Brain microvascular endothelial cell (primary cell): ENCODE measurements around the gene AMFR.

Source experiments
- DNase-seq: peaks from one replicate; pipeline ENCODE4 v3.0.0-alpha.2; 2020
- H3K27ac ChIP-seq: fragments of 250-450 bp; sonication (Bioruptor Pico); 2 replicates; pipeline ENCODE4 v1.5.1; 2020; ENCODE audit warnings: mild to moderate bottlenecking, moderate library complexity
- H3K27me3 ChIP-seq: fragments of 250-450 bp; sonication (Bioruptor Pico); replicated peaks from 2 replicates; pipeline ENCODE4 v1.5.1; 2020; ENCODE audit warnings: mild to moderate bottlenecking
- H3K36me3 ChIP-seq: fragments of 250-450 bp; sonication (Bioruptor Pico); replicated peaks from 2 replicates; pipeline ENCODE4 v1.5.1; 2020; ENCODE audit warnings: mild to moderate bottlenecking
- H3K4me3 ChIP-seq: 2 replicates; pipeline ENCODE4 v1.5.1; 2011; ENCODE audit warnings: low read depth, mild to moderate bottlenecking, control low read depth, low read length, moderate library complexity
- in situ Hi-C: cut with HindIII; loops from 2 replicates; pipeline ENCODE4 v1.10.0; 2017; ENCODE audit warnings: low sequenced_read_pairs, low pct_ligation_motif_present
- TF ChIP-seq, protein P1 (sequence below): IDR thresholded peaks from 2 replicates; pipeline ENCODE4 v1.5.1; 2011; ENCODE audit warnings: low read depth, mild to moderate bottlenecking, moderate library complexity, low read length, control low read depth, inconsistent platforms; ENCODE audit errors: missing control alignments

Gene AMFR

DNA sequence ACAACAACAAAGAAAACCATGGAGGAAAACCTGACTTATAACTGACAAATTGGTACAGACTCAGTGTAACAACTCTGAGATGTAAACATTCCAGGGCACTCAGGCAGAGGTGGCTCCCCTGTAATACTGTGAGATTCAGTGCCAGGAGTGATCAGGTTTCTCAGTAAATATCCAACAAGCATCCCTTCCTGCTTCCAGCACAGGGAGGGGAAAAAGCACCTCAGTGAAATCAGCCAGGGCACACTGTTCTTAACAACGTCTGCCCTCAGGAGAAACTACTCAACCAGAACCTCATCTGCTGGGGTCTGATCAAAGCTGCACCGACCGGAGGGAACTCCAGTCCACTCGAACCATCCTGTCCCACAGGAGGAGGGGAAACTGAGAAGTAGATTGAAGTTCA, 52.3 kb downstream of the AMFR start:
- no peak for DNase-seq
- TF ChIP-seq, protein P1, sequence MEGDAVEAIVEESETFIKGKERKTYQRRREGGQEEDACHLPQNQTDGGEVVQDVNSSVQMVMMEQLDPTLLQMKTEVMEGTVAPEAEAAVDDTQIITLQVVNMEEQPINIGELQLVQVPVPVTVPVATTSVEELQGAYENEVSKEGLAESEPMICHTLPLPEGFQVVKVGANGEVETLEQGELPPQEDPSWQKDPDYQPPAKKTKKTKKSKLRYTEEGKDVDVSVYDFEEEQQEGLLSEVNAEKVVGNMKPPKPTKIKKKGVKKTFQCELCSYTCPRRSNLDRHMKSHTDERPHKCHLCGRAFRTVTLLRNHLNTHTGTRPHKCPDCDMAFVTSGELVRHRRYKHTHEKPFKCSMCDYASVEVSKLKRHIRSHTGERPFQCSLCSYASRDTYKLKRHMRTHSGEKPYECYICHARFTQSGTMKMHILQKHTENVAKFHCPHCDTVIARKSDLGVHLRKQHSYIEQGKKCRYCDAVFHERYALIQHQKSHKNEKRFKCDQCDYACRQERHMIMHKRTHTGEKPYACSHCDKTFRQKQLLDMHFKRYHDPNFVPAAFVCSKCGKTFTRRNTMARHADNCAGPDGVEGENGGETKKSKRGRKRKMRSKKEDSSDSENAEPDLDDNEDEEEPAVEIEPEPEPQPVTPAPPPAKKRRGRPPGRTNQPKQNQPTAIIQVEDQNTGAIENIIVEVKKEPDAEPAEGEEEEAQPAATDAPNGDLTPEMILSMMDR, result no peak
- in situ Hi-C loops, result no loop called here
- no peak overlapping the region for H3K4me3 ChIP-seq
- H3K36me3 ChIP-seq, result peaks cover 8% of the 10 kb centered on the region
- H3K27me3 ChIP-seq, result no peaks in the 10 kb centered on the region
- no peak overlapping the region for H3K27ac ChIP-seq

DNA sequence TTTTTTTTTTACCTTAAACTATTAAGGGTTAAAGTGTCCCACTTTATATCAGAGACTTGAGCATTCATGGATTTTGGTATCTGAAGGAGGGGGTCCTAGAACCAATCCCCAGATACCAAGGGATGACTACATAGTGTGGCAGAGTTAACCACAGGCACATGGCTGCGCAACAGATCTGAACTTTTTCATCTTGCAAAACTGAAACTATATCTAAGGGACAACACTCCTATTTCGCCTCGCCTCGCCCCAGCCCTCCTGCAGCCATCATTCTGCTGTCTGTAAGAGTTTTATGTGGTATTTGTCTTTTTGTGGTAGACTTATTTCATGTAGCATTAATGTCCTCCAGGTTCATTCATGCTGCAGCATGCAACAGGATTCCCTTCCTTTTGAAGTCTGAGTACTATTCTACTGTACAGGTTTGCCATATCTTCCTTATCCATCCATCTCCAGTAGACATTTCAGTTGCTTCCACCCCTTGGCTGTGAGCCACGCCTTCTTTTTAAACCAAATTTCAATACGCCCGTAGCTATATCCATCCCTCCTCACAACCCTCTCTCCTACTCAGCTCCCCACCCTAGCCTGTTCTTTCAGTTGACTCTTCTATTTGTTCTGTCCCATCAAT, 53.2 kb downstream of the AMFR start:
- in situ Hi-C loops, result no loop called here
- no peaks in the 10 kb centered on the region for H3K27me3 ChIP-seq
- DNase-seq, result no peak
- no peak overlapping the region for H3K4me3 ChIP-seq
- H3K36me3 ChIP-seq, result peaks cover 11% of the 10 kb centered on the region
- TF ChIP-seq, protein P1, result no peak
- H3K27ac ChIP-seq, result no peak overlapping the region

GRCh38 chr16:56371660-56371937, 53.7 kb downstream of the AMFR start:
- Histone ChIP-seq H3K27ac (no peak overlapping the region), H3K36me3 (peaks cover 15% of the 10 kb centered on the region), H3K27me3 (no peaks in the 10 kb centered on the region), H3K4me3 (no peak overlapping the region)
- TF ChIP-seq, protein P1, result no peak
- no peak for DNase-seq
- in situ Hi-C loops, result no loop called here

DNA sequence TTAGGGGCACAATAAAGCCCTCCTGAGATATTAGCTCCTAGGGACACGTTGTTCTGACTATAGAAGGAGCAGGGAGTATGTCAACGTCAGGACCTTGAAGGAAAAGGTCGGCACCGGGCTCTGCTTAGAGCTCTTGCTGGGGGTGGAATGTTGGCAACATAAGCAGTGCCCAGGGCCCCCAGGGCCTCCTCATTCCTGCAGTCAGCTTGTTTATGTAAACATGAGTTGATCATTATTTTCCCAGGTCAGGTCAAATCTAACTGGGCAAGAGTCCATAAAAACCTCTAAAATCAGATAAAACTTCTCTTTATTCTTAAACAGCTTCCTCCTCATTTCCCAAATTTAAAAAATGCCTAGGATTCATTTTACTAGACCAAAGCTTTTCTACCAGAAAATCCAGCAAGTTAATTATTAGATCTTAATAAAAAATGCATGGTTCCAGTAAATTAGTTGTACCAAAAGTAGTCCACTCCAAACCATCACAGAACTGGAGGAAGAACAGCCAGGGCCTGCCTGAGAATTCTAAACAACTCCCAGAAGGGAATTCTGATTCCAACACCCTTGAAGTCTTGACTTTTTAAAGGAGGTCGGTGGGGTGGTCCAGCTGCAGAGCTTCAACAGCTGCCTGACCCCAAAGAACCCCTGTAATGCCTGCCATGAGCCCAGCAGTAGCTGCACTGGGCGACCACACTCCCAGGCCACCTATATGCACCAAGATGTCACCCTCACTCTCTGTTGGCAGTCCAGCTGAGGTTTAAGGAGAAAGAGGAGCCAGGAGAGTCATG, 54.3 kb downstream of the AMFR start:
- H3K27ac ChIP-seq, result no peak overlapping the region
- in situ Hi-C loops, result no loop called here

DNA sequence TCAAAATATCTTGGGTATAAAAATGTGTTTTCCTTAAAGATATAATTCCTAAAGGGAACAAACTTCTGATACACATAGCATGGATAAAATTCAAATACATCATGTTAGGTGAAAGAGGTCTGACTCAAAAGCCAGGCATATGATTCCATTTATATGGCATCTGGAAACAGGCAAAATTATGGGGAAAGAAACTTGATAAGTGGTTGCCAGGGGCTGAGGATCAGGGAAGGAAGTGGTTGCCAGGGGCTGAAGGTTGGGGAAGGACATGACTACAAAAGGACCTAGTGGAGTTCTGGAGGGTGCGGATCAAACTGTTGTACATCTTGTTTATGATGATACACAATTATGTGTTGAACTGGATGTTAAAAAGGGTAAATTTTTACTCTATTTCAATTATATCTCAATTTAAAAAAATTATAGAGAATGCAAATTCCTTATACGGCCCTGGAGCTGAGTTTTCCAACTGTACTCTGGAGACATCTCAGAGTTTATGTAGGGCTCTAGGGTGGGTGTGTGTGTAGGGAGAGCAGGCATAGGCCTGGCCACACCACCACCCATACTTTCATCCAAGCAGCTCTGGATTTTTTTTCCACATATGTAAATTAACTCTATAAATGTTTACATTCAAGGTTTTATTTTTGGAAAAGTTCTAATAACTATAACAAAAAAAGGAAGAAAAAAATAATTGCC, 55.0 kb downstream of the AMFR start:
- H3K36me3 ChIP-seq, result peaks cover 15% of the 10 kb centered on the region
- TF ChIP-seq, protein P1, result no peak
- H3K27ac ChIP-seq, result no peak overlapping the region
- in situ Hi-C loops, result no loop called here
- H3K4me3 ChIP-seq, result no peak overlapping the region
- no peak for DNase-seq
- H3K27me3 ChIP-seq, result no peaks in the 10 kb centered on the region

More for the DNA sequence above, 54.3 kb downstream of the AMFR start:
- Histone ChIP-seq H3K27me3 (no peaks in the 10 kb centered on the region), H3K4me3 (no peak overlapping the region), H3K36me3 (peaks cover 15% of the 10 kb centered on the region)
- DNase-seq, result no peak
- TF ChIP-seq, protein P1, result no peak
